DMS53 (cell line): ENCODE data around the gene GALNTL6.

Experiments
- DNase-seq: peaks from one replicate; lab custom pipeline; 2025; lab: John Stamatoyannopoulos, UW

Gene GALNTL6

GRCh38 chr4:171880136-171880535 lies 66.9 kb downstream of the GALNTL6 start:
- no peak for DNase-seq

- DNase-seq: no peak
Measured at GRCh38 chr4:171889681-171890080, 76.5 kb downstream of the GALNTL6 start.

GRCh38 chr4:171891038-171891437 lies 77.8 kb downstream of the GALNTL6 start:
- no peak for DNase-seq

- no peak for DNase-seq
Measured at GRCh38 chr4:171896426-171896825, 83.2 kb downstream of the GALNTL6 start.

- no peak for DNase-seq
Measured at GRCh38 chr4:171919314-171919713, 106.1 kb downstream of the GALNTL6 start.

- DNase-seq: no peak
Measured at GRCh38 chr4:171920901-171921300, 107.7 kb downstream of the GALNTL6 start.

- no peak for DNase-seq
Measured at GRCh38 chr4:171924746-171925376, 111.7 kb downstream of the GALNTL6 start.

GRCh38 chr4:171928336-171928735 lies 115.1 kb downstream of the GALNTL6 start:
- no peak for DNase-seq

- no peak for DNase-seq
Measured at GRCh38 chr4:171929477-171929876, 116.3 kb downstream of the GALNTL6 start.

- DNase-seq: no peak
Measured at GRCh38 chr4:171929907-171930306, 116.7 kb downstream of the GALNTL6 start.

GRCh38 chr4:171932238-171932637 lies 119.0 kb downstream of the GALNTL6 start:
- DNase-seq: no peak

GRCh38 chr4:171940656-171941055 lies 127.5 kb downstream of the GALNTL6 start:
- DNase-seq: no peak

GRCh38 chr4:171947400-171947799 lies 134.2 kb downstream of the GALNTL6 start:
- no peak for DNase-seq

GRCh38 chr4:171948038-171948437 lies 134.8 kb downstream of the GALNTL6 start:
- no peak for DNase-seq

- peak; percentile 51 for DNase-seq
Measured at GRCh38 chr4:171954650-171955049, 141.4 kb downstream of the GALNTL6 start.

GRCh38 chr4:171956678-171957077 lies 143.5 kb downstream of the GALNTL6 start:
- peak; percentile 24 for DNase-seq

GRCh38 chr4:171962110-171962509 lies 148.9 kb downstream of the GALNTL6 start:
- no peak for DNase-seq

GRCh38 chr4:171966356-171966755 lies 153.2 kb downstream of the GALNTL6 start:
- DNase-seq: no peak

GRCh38 chr4:171978216-171978615 lies 165.0 kb downstream of the GALNTL6 start:
- DNase-seq: no peak

- DNase-seq: no peak
Measured at GRCh38 chr4:171979461-171979860, 166.3 kb downstream of the GALNTL6 start.

- DNase-seq: no peak
Measured at GRCh38 chr4:171981185-171981584, 168.0 kb downstream of the GALNTL6 start.

GRCh38 chr4:171983935-171984805 lies 171.0 kb downstream of the GALNTL6 start:
- DNase-seq: no peak

- DNase-seq: no peak
Measured at GRCh38 chr4:171985129-171985528, 171.9 kb downstream of the GALNTL6 start.
